Activated T-helper 1 cell treated with anti-CD3 and anti-CD28 coated beads, Interleukin-12 subunit alpha, Interleukin-12 subunit beta, Interleukin-2, Interleukin-4 antibody, amounts not matched to agents 30 ng/mL and 10 ng/mL and 1 ng/mL, durations not matched to agents 14 hours and 24 hours and 36 hours (primary cell): Measurements from ENCODE around the gene NKX1-1. TPM values are rescaled to one million over a fixed set of nuclear protein-coding genes. Genes with fewer than 3 reads are reported as not detected.

Source experiments
- DNase-seq: peaks from one replicate; pipeline ENCODE4 v3.0.0; 2021; ENCODE audit warnings: low spot score
- H3K27ac Mint-ChIP-seq: one replicate; pipeline ENCODE4 v1.8.0; 2021; ENCODE audit warnings: mild to moderate bottlenecking, mixed read lengths
- H3K27me3 Mint-ChIP-seq: one replicate; pipeline ENCODE4 v1.8.0; 2022; ENCODE audit warnings: mild to moderate bottlenecking, moderate library complexity, mixed read lengths; ENCODE audit not compliant: insufficient read depth
- H3K36me3 Mint-ChIP-seq: one replicate; pipeline ENCODE4 v1.8.0; 2021; ENCODE audit warnings: low read depth, mixed read lengths
- H3K4me1 Mint-ChIP-seq: one replicate; pipeline ENCODE4 v1.8.0; 2021; ENCODE audit warnings: low read depth, mixed read lengths
- H3K4me3 Mint-ChIP-seq: one replicate; pipeline ENCODE4 v1.8.0; 2021; ENCODE audit warnings: mild to moderate bottlenecking, moderate library complexity, mixed read lengths
- H3K9me3 Mint-ChIP-seq: one replicate; pipeline ENCODE4 v1.8.0; 2021; ENCODE audit warnings: mixed read lengths
- intact Hi-C: fragments of 100-400 bp; cut with micrococcal nuclease; formaldehyde crosslinking; loops from one replicate; pipeline ENCODE4 v1.15.1; 2024
- total RNA-seq: library from RNA; stranded (reverse); gene quantifications from 2 replicates; pipeline ENCODE4 v1.2.3, GENCODE V29; 2022

Gene NKX1-1
- total RNA-seq, 1 donor from 2014 or later, result not detected

- peaks cover 2% of the 10 kb centered on the region for H3K36me3 Mint-ChIP-seq
- H3K27ac Mint-ChIP-seq, result no peak overlapping the region
- H3K27me3 Mint-ChIP-seq, result no peaks in the 10 kb centered on the region
- DNase-seq, result no peak
- H3K4me1 Mint-ChIP-seq, result no peaks in the 10 kb centered on the region
- intact Hi-C loops, result no loop called here
- no peak overlapping the region for H3K4me3 Mint-ChIP-seq
- no peaks in the 10 kb centered on the region for H3K9me3 Mint-ChIP-seq
Observed at GRCh38 chr4:1357356-1358248, 48.6 kb downstream of the NKX1-1 start.

GRCh38 chr4:1356181-1356998 lies 49.9 kb downstream of the NKX1-1 start:
- no peaks in the 10 kb centered on the region for H3K27me3 Mint-ChIP-seq
- intact Hi-C loops, result no loop called here

GRCh38 chr4:1355378-1355777 lies 50.9 kb downstream of the NKX1-1 start:
- peaks cover 2% of the 10 kb centered on the region for H3K36me3 Mint-ChIP-seq
- DNase-seq, result no peak
- H3K9me3 Mint-ChIP-seq, result no peaks in the 10 kb centered on the region
- peaks cover 9% of the 10 kb centered on the region for H3K4me1 Mint-ChIP-seq
- no peaks in the 10 kb centered on the region for H3K27me3 Mint-ChIP-seq
- H3K27ac Mint-ChIP-seq, result no peak overlapping the region
- H3K4me3 Mint-ChIP-seq, result no peak overlapping the region
- intact Hi-C loops, result no loop called here

More at GRCh38 chr4:1356181-1356998, 49.9 kb downstream of the NKX1-1 start:
- Mint-ChIP-seq H3K9me3 (no peaks in the 10 kb centered on the region), H3K4me3 (no peak overlapping the region), H3K27ac (no peak overlapping the region), H3K36me3 (peaks cover 2% of the 10 kb centered on the region), H3K4me1 (peaks cover 7% of the 10 kb centered on the region)
- DNase-seq, result no peak

GRCh38 chr4:1354983-1355275 lies 51.3 kb downstream of the NKX1-1 start:
- H3K36me3 Mint-ChIP-seq, result peaks cover 2% of the 10 kb centered on the region
- H3K9me3 Mint-ChIP-seq, result no peaks in the 10 kb centered on the region
- H3K27ac Mint-ChIP-seq, result no peak overlapping the region
- H3K4me1 Mint-ChIP-seq, result peaks cover 9% of the 10 kb centered on the region
- no peak overlapping the region for H3K4me3 Mint-ChIP-seq
- DNase-seq, result no peak
- no peaks in the 10 kb centered on the region for H3K27me3 Mint-ChIP-seq
- intact Hi-C loops, result no loop called here

GRCh38 chr4:1354136-1354982 lies 51.9 kb downstream of the NKX1-1 start:
- intact Hi-C loops, result no loop called here
- Mint-ChIP-seq H3K9me3 (no peaks in the 10 kb centered on the region), H3K27ac (no peak overlapping the region), H3K4me1 (peaks cover 9% of the 10 kb centered on the region), H3K36me3 (peaks cover 6% of the 10 kb centered on the region), H3K4me3 (no peak overlapping the region), H3K27me3 (no peaks in the 10 kb centered on the region)
- no peak for DNase-seq

- Mint-ChIP-seq H3K27ac (no peak overlapping the region), H3K27me3 (no peaks in the 10 kb centered on the region), H3K4me3 (no peak overlapping the region), H3K9me3 (no peaks in the 10 kb centered on the region), H3K36me3 (peaks cover 8% of the 10 kb centered on the region), H3K4me1 (peaks cover 17% of the 10 kb centered on the region)
- DNase-seq, result no peak
- intact Hi-C loops, result loop anchor here (2.0 kb wide), 1 partner anchor 275 kb away; no protein-coding TSS in a partner anchor
Observed at GRCh38 chr4:1353186-1354055, 52.8 kb downstream of the NKX1-1 start.

Other genes with a start within 250 kb of the NKX1-1 start
- 12.1 and 16.3 TPM in 2 replicates for gene SPON2, start 233.9 kb downstream of the NKX1-1 start, total RNA-seq
- 203 and 206 TPM in 2 replicates for gene CTBP1, start 157.3 kb downstream of the NKX1-1 start, total RNA-seq
- gene MAEA, start 116.6 kb downstream of the NKX1-1 start, total RNA-seq, result 67.1 and 68.1 TPM in 2 replicates
- gene UVSSA, start 59.2 kb downstream of the NKX1-1 start, total RNA-seq, result 25.8 and 27.5 TPM in 2 replicates